T47D (cell line): Measurements from ENCODE around the gene TNFAIP8L1.

Source experiments
- DNase-seq, 2 experiments: peaks; one replicate each; pipeline versions ENCODE4 v3.0.0 to v3.0.0-alpha.2; 2011 to 2012; ENCODE audit warnings: low read depth in 1 of 2, low spot score in 1 of 2
- JUND ChIP-seq: IDR thresholded peaks from 2 replicates; pipeline ENCODE4 v1.6.1; 2012; ENCODE audit warnings: low read depth
- in situ Hi-C: cut with HindIII; loops from 2 replicates; pipeline ENCODE4 v1.10.0; 2016; ENCODE audit warnings: low sequenced_read_pairs, low pct_unique_long_range_greater_than_20kb

The TNFAIP8L1 gene

DNA sequence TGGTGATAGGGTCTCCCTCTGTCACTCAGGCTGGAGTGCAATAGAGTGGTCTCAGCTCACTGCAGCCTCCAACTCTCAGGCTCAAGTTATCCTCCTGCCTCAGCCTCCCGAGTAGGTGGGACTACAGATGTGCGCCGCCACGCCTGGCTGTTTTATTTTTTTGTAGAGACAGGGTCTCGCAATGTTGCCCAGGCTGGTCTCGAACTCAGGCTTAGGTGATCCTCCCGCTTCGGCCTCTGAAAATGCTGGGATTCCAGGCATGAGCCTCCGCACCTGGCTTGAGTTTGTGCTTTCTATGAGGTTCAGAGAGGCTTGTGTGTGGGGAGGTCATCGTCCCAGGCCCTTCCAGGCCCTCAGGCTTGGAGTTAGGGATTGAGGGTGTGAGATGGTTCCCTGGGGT is 39.2 kb upstream of the TNFAIP8L1 start:
- in situ Hi-C loops: no loop called here
- no peak for TF ChIP-seq JUND
- no peak for DNase-seq

DNA sequence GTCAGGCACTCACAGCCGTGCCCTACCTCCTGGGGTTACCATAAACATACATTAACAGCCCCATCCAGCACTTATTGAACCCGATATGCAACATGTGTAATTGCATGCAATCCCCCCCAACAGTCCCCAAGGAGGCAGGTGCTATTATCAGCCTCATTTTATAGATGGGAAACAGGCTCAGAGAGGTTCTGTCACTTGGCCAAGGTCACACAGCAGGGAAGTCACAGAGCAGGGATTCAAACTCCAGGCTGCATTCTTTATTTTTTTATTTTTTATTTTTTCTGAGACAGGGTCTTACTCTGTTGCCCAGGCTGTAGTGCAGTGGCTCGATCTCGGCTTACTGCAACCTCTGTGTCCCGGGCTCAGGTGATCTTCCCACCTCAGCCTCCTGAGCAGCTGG is 38.4 kb upstream of the TNFAIP8L1 start:
- TF ChIP-seq JUND: no peak
- no peak for DNase-seq
- in situ Hi-C loops: no loop called here

DNA sequence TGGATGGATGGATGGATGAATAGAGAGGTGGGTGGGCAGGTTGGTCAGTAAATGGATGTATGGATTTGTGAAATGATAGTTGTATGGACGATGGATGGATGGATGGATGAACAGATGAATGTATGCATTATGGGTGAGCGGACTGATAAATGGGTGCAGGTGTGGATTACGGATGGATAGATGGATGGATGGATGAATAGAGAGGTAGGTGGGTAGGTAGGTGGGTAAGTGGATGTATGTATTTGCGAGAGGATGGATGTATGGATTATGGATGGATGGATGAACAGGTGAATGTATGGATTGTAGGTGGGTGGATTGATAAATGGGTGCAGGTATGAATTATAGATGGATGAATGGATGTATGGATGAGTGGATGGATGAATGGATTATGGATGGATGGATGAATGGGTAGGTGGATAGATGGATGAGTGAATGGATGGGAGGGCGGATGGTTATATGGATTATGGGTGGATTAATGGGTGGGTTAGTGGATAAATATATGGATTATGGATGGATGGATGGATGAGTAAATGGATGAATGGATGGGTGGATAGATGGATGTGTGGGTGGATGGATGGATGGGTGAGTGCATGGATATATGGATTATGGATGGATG is 37.0 kb upstream of the TNFAIP8L1 start:
- TF ChIP-seq JUND: no peak
- in situ Hi-C loops: no loop called here
- no peak for DNase-seq

DNA sequence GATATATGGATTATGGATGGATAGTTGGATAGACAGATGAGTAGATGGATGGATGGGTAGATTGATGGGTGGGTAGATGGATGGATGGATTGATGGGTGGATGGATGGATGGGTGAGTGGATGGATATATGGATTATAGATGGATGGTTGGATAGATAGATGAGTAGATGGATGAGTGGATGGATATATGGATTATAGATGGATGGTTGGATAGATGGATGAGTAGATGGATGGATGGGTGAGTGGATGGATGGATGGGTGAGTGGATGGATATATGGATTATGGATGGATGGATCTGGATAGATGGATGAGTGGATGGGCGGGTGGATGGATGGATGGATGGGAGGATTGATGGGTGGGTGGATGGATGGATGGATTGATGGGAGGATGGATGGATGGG is 36.4 kb upstream of the TNFAIP8L1 start:
- no peak for DNase-seq
- TF ChIP-seq JUND: no peak
- in situ Hi-C loops: no loop called here

DNA sequence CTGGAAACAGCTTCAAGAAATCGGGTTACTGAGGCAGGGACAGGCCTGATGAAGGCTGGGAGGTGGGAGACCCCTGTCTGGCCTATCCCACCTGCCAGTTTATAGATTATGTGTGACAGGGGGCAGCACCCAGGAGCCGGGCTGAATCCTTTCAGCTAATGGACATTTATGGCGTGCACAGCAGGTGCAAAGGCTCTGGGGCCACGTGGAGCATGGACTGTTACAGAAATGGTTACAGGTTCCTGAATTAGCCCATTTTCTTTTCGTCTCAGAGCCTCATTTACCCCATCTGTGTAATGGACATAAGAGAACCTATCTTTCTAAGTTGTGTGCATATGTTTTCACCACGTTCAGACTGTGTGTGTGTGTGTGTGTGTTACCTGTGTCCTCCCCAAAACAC is 34.4 kb upstream of the TNFAIP8L1 start:
- in situ Hi-C loops: no loop called here
- no peak for TF ChIP-seq JUND
- DNase-seq: no peak

DNA sequence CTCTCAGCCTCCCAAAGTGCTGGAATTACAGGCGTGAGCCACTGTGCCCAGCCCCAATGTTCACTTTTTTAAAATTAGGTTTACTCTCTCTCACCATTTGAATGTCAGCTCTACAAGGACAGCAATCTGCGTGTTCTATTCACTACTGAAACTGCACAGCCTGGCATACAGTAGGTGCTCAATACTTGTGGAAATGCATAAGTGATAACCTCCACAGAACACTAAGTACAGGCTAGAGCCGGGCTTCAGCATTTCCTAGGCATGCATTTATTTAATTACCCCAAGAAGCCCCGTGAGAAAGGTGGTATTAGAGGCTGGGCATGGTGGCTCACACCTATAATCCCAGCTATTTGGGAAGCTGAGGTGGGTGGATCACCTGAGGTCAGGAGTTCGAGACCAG is 33.1 kb upstream of the TNFAIP8L1 start:
- in situ Hi-C loops: no loop called here
- no peak for TF ChIP-seq JUND

DNA sequence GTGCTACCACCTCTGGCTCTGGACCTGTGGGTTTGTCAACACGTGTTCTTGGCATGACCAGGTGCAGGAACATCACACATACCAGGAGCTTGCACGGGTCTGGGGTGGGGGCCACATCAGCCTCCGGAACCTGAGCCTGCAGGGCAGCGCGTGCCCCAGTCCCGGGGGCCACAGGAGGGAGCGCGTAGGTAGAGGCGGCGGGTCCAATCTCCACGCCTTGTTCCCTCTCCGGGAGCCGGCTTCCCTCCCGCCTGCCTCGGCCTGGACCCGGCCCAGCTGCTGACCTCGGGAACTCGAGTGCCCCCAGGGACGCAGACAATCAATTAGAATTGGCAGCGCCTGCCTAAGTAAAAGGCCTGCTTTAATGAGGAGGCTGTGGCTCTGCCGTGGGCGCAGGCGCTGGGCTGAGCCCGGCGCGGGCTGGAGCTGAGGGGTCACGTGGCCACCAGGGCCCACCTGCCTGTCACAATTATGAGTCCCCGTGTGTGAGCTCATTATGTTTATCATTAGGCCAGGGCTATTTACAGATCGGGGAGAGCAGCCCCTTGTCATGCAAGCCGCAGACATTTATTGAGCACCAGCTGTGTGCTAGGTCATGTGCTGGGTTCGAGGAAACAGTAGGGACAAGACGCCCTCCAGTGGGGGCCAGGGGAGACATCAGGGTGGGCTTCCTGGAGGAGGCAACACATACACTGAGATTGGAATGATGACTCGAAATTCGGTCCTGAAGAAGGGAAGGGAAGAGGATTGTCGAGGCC is 32.2 kb upstream of the TNFAIP8L1 start:
- DNase-seq: no peak
- TF ChIP-seq JUND: no peak
- in situ Hi-C loops: no loop called here

More for the DNA sequence above, 33.1 kb upstream of the TNFAIP8L1 start:
- DNase-seq: no peak

DNA sequence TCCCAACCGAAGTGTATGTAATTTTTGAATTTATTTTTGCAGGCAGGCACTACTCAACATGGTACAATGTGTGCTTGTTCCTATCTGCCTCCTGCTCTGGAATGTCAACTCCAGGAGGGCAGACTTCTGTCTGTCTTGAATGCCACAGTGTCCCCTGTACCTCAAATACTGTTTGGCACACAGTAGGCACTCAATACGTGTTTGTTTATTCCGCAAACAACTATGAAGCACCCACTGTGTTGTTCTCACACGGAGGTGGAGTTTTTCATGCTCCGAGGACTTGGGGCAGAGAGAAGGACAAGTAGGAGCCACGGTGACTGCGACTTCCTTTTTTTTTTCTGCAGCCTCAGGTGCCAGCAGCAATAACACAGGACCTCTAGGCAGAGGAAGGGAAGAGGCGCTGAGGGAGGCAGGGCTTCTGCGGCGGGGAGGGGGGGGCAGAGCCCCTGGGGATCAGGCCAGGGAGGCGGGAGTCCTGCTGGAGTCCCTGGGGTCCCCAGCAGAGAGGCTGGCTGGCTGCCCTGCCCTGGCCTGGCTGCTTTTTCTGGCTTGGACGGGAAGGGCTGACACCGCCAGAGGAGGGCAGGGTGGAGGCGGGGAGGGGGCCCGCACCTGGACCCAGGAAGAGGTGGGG is 29.3 kb upstream of the TNFAIP8L1 start:
- no peak for TF ChIP-seq JUND
- no peak for DNase-seq
- in situ Hi-C loops: no loop called here

DNA sequence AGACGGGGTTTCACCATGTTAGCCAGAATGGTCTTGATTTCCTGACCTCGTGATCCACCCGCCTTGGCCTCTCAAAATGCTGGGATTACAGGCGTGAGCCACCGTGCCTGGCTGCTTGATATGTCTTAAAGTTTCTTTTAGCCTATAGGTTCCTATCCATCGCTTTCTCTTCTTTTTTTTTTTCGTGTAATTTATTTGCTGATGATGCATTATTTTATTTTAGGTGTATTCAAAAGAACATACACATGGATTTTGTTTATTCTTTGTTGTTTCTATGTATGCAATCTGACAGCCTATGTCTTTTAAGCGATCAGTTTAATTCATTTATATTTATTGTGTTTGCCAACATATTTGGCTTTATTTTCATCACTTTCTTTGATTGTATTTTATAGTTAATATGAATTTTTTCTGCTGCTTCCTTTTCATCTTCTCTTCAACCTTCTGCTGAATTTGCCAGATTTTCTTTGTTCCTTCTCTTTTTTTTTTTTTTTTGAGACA is 26.0 kb upstream of the TNFAIP8L1 start:
- no peak for TF ChIP-seq JUND
- in situ Hi-C loops: no loop called here
- DNase-seq: no peak

DNA sequence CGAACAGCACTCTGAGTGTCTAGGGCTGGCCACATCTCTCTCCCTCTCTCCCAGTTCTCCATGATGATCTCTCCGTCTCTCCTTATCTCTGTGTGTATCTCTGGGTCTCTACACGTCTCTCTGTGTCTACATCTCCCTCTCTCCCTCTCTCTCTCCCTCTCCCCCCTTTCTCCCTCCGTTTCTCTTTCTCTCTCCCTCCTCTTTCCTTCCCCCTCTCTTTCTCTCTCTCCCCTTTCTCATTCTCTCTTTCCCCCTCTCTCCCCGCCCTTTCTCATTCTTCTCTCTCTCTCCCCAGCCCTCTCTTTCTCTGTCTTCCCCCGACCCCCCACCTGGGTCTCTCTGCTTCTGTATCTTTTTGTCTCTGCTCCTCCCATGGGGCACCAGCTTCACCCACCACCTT is 21.3 kb upstream of the TNFAIP8L1 start:
- in situ Hi-C loops: no loop called here

DNA sequence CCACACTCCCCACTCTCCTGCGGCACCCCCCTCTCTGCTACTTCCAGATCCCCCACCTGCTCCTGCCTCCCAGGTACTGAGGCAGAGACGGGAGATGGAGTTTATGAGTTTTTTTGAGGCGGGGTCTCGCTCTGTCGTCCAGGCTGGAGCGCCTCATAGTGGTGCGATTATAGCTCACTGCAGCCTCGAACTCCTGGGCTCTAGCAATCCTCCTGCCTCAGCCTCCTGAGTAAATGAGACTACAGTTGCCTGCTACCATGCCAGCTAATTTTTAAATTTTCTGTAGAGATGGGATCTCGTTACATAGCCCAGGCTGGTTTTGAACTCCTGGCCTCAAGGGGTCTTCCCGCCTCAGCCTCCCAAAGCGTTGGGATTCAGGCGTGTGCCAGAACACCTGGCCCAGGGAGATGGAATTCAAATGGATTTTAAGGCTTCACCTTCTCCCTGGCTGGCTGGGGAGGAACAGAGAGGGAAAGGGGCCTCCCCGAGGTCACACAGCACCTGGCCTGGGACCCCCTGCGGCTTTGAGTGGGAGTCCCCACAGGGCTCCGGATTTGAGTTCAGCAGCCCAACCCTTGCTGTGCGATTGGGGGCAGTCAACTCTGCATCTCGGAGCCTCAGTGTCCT is 19.5 kb upstream of the TNFAIP8L1 start:
- in situ Hi-C loops: no loop called here
- no peak for DNase-seq
- no peak for TF ChIP-seq JUND

More for the DNA sequence above, 21.3 kb upstream of the TNFAIP8L1 start:
- no peak for TF ChIP-seq JUND
- DNase-seq: no peak

DNA sequence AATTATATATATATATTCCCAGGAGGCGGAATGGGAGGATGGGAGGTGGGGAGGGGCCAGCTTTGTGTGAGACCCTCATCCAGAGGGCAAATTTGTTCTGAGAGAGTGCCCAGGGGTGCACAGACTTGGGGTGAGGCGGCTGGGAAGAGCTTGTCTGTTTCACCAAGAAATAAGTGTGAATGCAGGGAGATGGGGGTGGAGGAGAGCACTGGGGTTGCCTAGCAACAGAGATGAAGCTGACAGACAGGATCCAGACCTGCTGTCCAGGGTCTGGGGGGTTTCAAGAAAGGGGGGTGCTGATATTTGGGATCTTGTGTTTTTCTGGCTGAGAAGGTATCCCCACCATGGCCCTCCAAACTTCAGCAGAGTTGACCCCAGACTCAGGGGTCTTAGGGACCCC is 18.6 kb upstream of the TNFAIP8L1 start:
- TF ChIP-seq JUND: no peak
- in situ Hi-C loops: no loop called here
- DNase-seq: no peak
